ENCODE measurements around the gene SHLD1.

SHLD1 gene

DNA sequence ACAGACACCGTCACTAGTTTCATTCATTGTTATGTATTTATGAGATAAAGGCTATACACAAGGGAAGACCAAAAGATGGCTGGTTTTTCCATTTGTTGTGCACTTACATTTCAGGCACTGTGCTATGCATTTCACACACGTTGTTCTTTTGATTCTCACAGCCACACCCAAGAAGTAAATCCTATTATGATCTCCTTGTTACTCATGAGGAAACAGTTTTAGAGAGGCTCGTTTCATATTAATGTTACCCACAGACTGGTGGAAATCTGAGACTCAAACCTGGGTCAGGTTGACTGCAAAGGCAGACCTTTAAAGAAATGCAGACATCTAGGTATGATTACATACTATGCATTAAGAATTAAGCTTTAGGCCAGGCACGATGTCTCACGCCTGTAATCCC lies 34.9 kb downstream of the SHLD1 start:
- Histone ChIP-seq H3K9me3 (no peaks in the 10 kb centered on the region), H3K36me3 (peaks cover 12% of the 10 kb centered on the region), H3K4me1 (ENCODE audit: control insufficient read depth in 1 of 2, insufficient read depth in 1 of 2, low read depth in 1 of 2, low read length in 1 of 2) (peaks cover 17 to 21% of the 10 kb centered on the region in 2 experiments), H3K27ac (no peak overlapping the region), H3K4me3 (ENCODE audit: low read depth in 1 of 2, low read length in 1 of 2) (no peak overlapping the region), H3K27me3 (no peaks in the 10 kb centered on the region)
- TF ChIP-seq, protein P1, sequence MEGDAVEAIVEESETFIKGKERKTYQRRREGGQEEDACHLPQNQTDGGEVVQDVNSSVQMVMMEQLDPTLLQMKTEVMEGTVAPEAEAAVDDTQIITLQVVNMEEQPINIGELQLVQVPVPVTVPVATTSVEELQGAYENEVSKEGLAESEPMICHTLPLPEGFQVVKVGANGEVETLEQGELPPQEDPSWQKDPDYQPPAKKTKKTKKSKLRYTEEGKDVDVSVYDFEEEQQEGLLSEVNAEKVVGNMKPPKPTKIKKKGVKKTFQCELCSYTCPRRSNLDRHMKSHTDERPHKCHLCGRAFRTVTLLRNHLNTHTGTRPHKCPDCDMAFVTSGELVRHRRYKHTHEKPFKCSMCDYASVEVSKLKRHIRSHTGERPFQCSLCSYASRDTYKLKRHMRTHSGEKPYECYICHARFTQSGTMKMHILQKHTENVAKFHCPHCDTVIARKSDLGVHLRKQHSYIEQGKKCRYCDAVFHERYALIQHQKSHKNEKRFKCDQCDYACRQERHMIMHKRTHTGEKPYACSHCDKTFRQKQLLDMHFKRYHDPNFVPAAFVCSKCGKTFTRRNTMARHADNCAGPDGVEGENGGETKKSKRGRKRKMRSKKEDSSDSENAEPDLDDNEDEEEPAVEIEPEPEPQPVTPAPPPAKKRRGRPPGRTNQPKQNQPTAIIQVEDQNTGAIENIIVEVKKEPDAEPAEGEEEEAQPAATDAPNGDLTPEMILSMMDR (IDR thresholded peaks at IDR 0.05) = no peak

- H3K4me3 ChIP-seq (ENCODE audit: low read depth in 1 of 2, low read length in 1 of 2) = no peak overlapping the region
- H3K27ac ChIP-seq = peak overlapping the region; percentile 3
- H3K27me3 ChIP-seq = no peaks in the 10 kb centered on the region
- peaks cover under 1% of the 10 kb centered on the region for H3K36me3 ChIP-seq
- H3K4me1 ChIP-seq (ENCODE audit: control insufficient read depth in 1 of 2, insufficient read depth in 1 of 2, low read depth in 1 of 2, low read length in 1 of 2) = peaks cover 21 to 24% of the 10 kb centered on the region in 2 experiments
- TF ChIP-seq, protein P1 (IDR thresholded peaks at IDR 0.05) = no peak
- H3K9me3 ChIP-seq = no peaks in the 10 kb centered on the region
Observed at GRCh38 chr20:5786930-5787795, 37.0 kb downstream of the SHLD1 start.

GRCh38 chr20:5787796-5788165 lies 37.6 kb downstream of the SHLD1 start:
- H3K4me1 ChIP-seq (ENCODE audit: control insufficient read depth in 1 of 2, insufficient read depth in 1 of 2, low read depth in 1 of 2, low read length in 1 of 2) = peaks cover 21 to 24% of the 10 kb centered on the region in 2 experiments
- no peak overlapping the region for H3K4me3 ChIP-seq (ENCODE audit: low read depth in 1 of 2, low read length in 1 of 2)
- no peaks in the 10 kb centered on the region for H3K36me3 ChIP-seq
- TF ChIP-seq, protein P1 (IDR thresholded peaks at IDR 0.05) = no peak
- H3K27me3 ChIP-seq = no peaks in the 10 kb centered on the region
- no peaks in the 10 kb centered on the region for H3K9me3 ChIP-seq
- H3K27ac ChIP-seq = no peak overlapping the region

- Histone ChIP-seq H3K36me3 (no peaks in the 10 kb centered on the region), H3K27me3 (no peaks in the 10 kb centered on the region), H3K4me3 (ENCODE audit: low read depth in 1 of 2, low read length in 1 of 2) (no peak overlapping the region), H3K27ac (peak overlapping the region; percentile 18), H3K9me3 (no peaks in the 10 kb centered on the region), H3K4me1 (ENCODE audit: control insufficient read depth in 1 of 2, insufficient read depth in 1 of 2, low read depth in 1 of 2, low read length in 1 of 2) (peaks cover 21 to 24% of the 10 kb centered on the region in 2 experiments)
- TF ChIP-seq, protein P1 (IDR thresholded peaks at IDR 0.05) = peak; percentile 86
Observed at GRCh38 chr20:5788385-5788895, 38.2 kb downstream of the SHLD1 start.

DNA sequence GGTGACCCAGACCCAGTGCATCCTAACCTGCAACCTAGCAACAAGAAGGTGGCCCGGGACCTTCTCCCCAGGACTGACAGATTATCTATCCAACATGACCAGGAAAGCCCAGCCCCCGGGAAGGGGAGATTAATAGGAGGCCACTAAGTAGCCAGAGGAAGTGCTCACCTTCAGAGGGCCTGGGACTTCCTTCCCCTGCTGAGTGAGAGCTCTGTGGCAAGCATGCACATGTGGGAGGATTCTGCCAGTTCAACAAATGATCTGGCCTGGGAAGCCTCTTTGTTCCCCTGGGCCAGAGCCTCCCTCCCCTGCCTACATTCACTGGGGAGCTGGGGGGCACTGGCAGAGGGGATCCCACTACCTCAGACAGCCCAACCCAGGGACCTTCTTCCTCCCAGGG lies 39.6 kb downstream of the SHLD1 start:
- Histone ChIP-seq H3K36me3 (no peaks in the 10 kb centered on the region), H3K27me3 (no peaks in the 10 kb centered on the region), H3K4me1 (ENCODE audit: control insufficient read depth in 1 of 2, insufficient read depth in 1 of 2, low read depth in 1 of 2, low read length in 1 of 2) (peaks cover 21 to 24% of the 10 kb centered on the region in 2 experiments), H3K27ac (peak overlapping the region; percentile 76), H3K9me3 (no peaks in the 10 kb centered on the region), H3K4me3 (ENCODE audit: low read depth in 1 of 2, low read length in 1 of 2) (no peak overlapping the region)
- TF ChIP-seq, protein P1 (IDR thresholded peaks at IDR 0.05) = no peak
